ENCODE data around the gene PDSS2.
"Not testable (repeated sequence)": the region's sequence is repeated elsewhere in the genome, so short reads cannot be mapped to it uniquely, and the experiment has no call there.

PDSS2 gene

GRCh38 chr6:107284805-107285204, 174.6 kb downstream of the PDSS2 start:
- no peak for FAIRE-seq
- TF ChIP-seq PAX5 (IDR thresholded peaks at IDR 0.05; ENCODE audit: insufficient read depth, low read length, severe bottlenecking) (no peak), TAF1 (IDR thresholded peaks at IDR 0.05; ENCODE audit: low read depth, low read length) (no peak), POU2F2 (IDR thresholded peaks at IDR 0.05; ENCODE audit: low read depth, low read length) (no peak), SPI1 (IDR thresholded peaks at IDR 0.05; ENCODE audit: low read depth, low read length) (no peak), POLR2AphosphoS5 (IDR thresholded peaks at IDR 0.05; ENCODE audit: low read depth, low read length) (no peak), POLR2A (IDR thresholded peaks at IDR 0.05; ENCODE audit: low read depth, low read length) (no peak)
- no peak for DNase-seq (ENCODE audit: insufficient read length, low spot score)

- FAIRE-seq (no peak), DNase-seq (ENCODE audit: insufficient read length, low spot score) (no peak)
- no peak for TF ChIP-seq PAX5 (IDR thresholded peaks at IDR 0.05; ENCODE audit: insufficient read depth, low read length, severe bottlenecking)
- TF ChIP-seq POLR2AphosphoS5 (IDR thresholded peaks at IDR 0.05; ENCODE audit: low read depth, low read length): no peak
- TF ChIP-seq TAF1 (IDR thresholded peaks at IDR 0.05; ENCODE audit: low read depth, low read length): no peak
- TF ChIP-seq POLR2A (IDR thresholded peaks at IDR 0.05; ENCODE audit: low read depth, low read length): no peak
- TF ChIP-seq SPI1 (IDR thresholded peaks at IDR 0.05; ENCODE audit: low read depth, low read length): no peak
- TF ChIP-seq POU2F2 (IDR thresholded peaks at IDR 0.05; ENCODE audit: low read depth, low read length): no peak
These were observed 178.6 kb downstream of the PDSS2 start for GRCh38 chr6:107280791-107281190.

GRCh38 chr6:107280001-107280400, 179.4 kb downstream of the PDSS2 start:
- not testable (repeated sequence) for DNase-seq (ENCODE audit: insufficient read length, low spot score); FAIRE-seq

- TF ChIP-seq PAX5 (IDR thresholded peaks at IDR 0.05; ENCODE audit: insufficient read depth, low read length, severe bottlenecking) (no peak), POLR2A (IDR thresholded peaks at IDR 0.05; ENCODE audit: low read depth, low read length) (no peak), POLR2AphosphoS5 (IDR thresholded peaks at IDR 0.05; ENCODE audit: low read depth, low read length) (no peak), POU2F2 (IDR thresholded peaks at IDR 0.05; ENCODE audit: low read depth, low read length) (no peak), TAF1 (IDR thresholded peaks at IDR 0.05; ENCODE audit: low read depth, low read length) (no peak), SPI1 (IDR thresholded peaks at IDR 0.05; ENCODE audit: low read depth, low read length) (no peak)
- FAIRE-seq: no peak
- DNase-seq (ENCODE audit: insufficient read length, low spot score): no peak
These were observed 184.0 kb downstream of the PDSS2 start for GRCh38 chr6:107275330-107275865.

GRCh38 chr6:107274288-107274687, 185.1 kb downstream of the PDSS2 start:
- no peak for TF ChIP-seq POLR2A (IDR thresholded peaks at IDR 0.05; ENCODE audit: low read depth, low read length)
- TF ChIP-seq POLR2AphosphoS5 (IDR thresholded peaks at IDR 0.05; ENCODE audit: low read depth, low read length): no peak
- TF ChIP-seq PAX5 (IDR thresholded peaks at IDR 0.05; ENCODE audit: insufficient read depth, low read length, severe bottlenecking): no peak
- no peak for TF ChIP-seq SPI1 (IDR thresholded peaks at IDR 0.05; ENCODE audit: low read depth, low read length)
- no peak for TF ChIP-seq POU2F2 (IDR thresholded peaks at IDR 0.05; ENCODE audit: low read depth, low read length)
- no peak for TF ChIP-seq TAF1 (IDR thresholded peaks at IDR 0.05; ENCODE audit: low read depth, low read length)
- no peak for FAIRE-seq
- no peak for DNase-seq (ENCODE audit: insufficient read length, low spot score)

- FAIRE-seq (no peak), DNase-seq (ENCODE audit: insufficient read length, low spot score) (no peak)
- TF ChIP-seq POLR2AphosphoS5 (IDR thresholded peaks at IDR 0.05; ENCODE audit: low read depth, low read length) (no peak), PAX5 (IDR thresholded peaks at IDR 0.05; ENCODE audit: insufficient read depth, low read length, severe bottlenecking) (no peak), POLR2A (IDR thresholded peaks at IDR 0.05; ENCODE audit: low read depth, low read length) (no peak), TAF1 (IDR thresholded peaks at IDR 0.05; ENCODE audit: low read depth, low read length) (no peak), POU2F2 (IDR thresholded peaks at IDR 0.05; ENCODE audit: low read depth, low read length) (no peak), SPI1 (IDR thresholded peaks at IDR 0.05; ENCODE audit: low read depth, low read length) (no peak)
These were observed 187.1 kb downstream of the PDSS2 start for GRCh38 chr6:107272246-107272645.

- no peak for DNase-seq (ENCODE audit: insufficient read length, low spot score)
- no peak for FAIRE-seq
- TF ChIP-seq POU2F2 (IDR thresholded peaks at IDR 0.05; ENCODE audit: low read depth, low read length) (no peak), POLR2AphosphoS5 (IDR thresholded peaks at IDR 0.05; ENCODE audit: low read depth, low read length) (no peak), SPI1 (IDR thresholded peaks at IDR 0.05; ENCODE audit: low read depth, low read length) (no peak)
These were observed 188.1 kb downstream of the PDSS2 start for GRCh38 chr6:107271208-107271790.

- TF ChIP-seq POU2F2 (IDR thresholded peaks at IDR 0.05; ENCODE audit: low read depth, low read length) (no peak), POLR2AphosphoS5 (IDR thresholded peaks at IDR 0.05; ENCODE audit: low read depth, low read length) (no peak), POLR2A (IDR thresholded peaks at IDR 0.05; ENCODE audit: low read depth, low read length) (no peak), TAF1 (IDR thresholded peaks at IDR 0.05; ENCODE audit: low read depth, low read length) (no peak), SPI1 (IDR thresholded peaks at IDR 0.05; ENCODE audit: low read depth, low read length) (no peak), PAX5 (IDR thresholded peaks at IDR 0.05; ENCODE audit: insufficient read depth, low read length, severe bottlenecking) (no peak)
- FAIRE-seq: no peak
- DNase-seq (ENCODE audit: insufficient read length, low spot score): no peak
These were observed 191.7 kb downstream of the PDSS2 start for GRCh38 chr6:107267634-107268033.

- FAIRE-seq (no peak), DNase-seq (ENCODE audit: insufficient read length, low spot score) (no peak)
- no peak for TF ChIP-seq TAF1 (IDR thresholded peaks at IDR 0.05; ENCODE audit: low read depth, low read length)
These were observed 192.4 kb downstream of the PDSS2 start for GRCh38 chr6:107267006-107267405.

- no peak for DNase-seq (ENCODE audit: insufficient read length, low spot score)
- no peak for TF ChIP-seq POLR2A (IDR thresholded peaks at IDR 0.05; ENCODE audit: low read depth, low read length)
- no peak for TF ChIP-seq TAF1 (IDR thresholded peaks at IDR 0.05; ENCODE audit: low read depth, low read length)
- no peak for TF ChIP-seq PAX5 (IDR thresholded peaks at IDR 0.05; ENCODE audit: insufficient read depth, low read length, severe bottlenecking)
- no peak for TF ChIP-seq POU2F2 (IDR thresholded peaks at IDR 0.05; ENCODE audit: low read depth, low read length)
- no peak for TF ChIP-seq POLR2AphosphoS5 (IDR thresholded peaks at IDR 0.05; ENCODE audit: low read depth, low read length)
- TF ChIP-seq SPI1 (IDR thresholded peaks at IDR 0.05; ENCODE audit: low read depth, low read length): no peak
- FAIRE-seq: no peak
These were observed 192.8 kb downstream of the PDSS2 start for GRCh38 chr6:107266563-107266962.

Data from GM12891 (cell line).